HCT116 (cell line): ENCODE measurements around the gene CTSL.

Experiments
- CTCF ChIP-seq, 3 experiments: fragments of 200-600 bp in 1 of 3; sonication (generic) in 1 of 3; IDR thresholded peaks in 2 of 3; conservative IDR thresholded peaks in 1 of 3; 2 replicates each; pipeline ENCODE4 v1.5.1; 2012 to 2017; ENCODE audit warnings: low read depth in 2 of 3, low read length in 2 of 3, antibody characterized with exemption in 1 of 3, borderline replicate concordance in 1 of 3, control low read depth in 1 of 3, mild to moderate bottlenecking in 1 of 3, mixed read lengths in 1 of 3, mixed run types in 1 of 3, moderate library complexity in 1 of 3; ENCODE audit not compliant: insufficient read depth in 1 of 3
- POLR2AphosphoS5 ChIP-seq: IDR thresholded peaks from 2 replicates; pipeline ENCODE4 v1.6.1; 2011; ENCODE audit warnings: mild to moderate bottlenecking, low read depth, low read length, moderate library complexity
- REST ChIP-seq: IDR thresholded peaks from 2 replicates; pipeline ENCODE4 v1.6.1; 2012; ENCODE audit warnings: low read depth

GRCh38 chr9:87713988-87714330 is 12.0 kb upstream of the CTSL start:
- TF ChIP-seq REST (no peak), CTCF (IDR thresholded peaks at IDR 0.05 in 2 of 3, conservative IDR thresholded peaks at IDR 0.05 in 1 of 3; ENCODE audit: borderline replicate concordance in 1 of 3, insufficient read depth in 1 of 3, low read depth in 2 of 3, low read length in 2 of 3) (no peak), POLR2AphosphoS5 (no peak)
